ENCODE results near the gene SRSF7.

- TF ChIP-seq POLR2A (IDR thresholded peaks at IDR 0.05), result no peak
- no peak for TF ChIP-seq CTCF (IDR thresholded peaks at IDR 0.05)
- TF ChIP-seq EP300 (IDR thresholded peaks at IDR 0.05), result no peak
- TF ChIP-seq POLR2AphosphoS5 (IDR thresholded peaks at IDR 0.05), result no peak
These were observed 4.1 kb downstream of the SRSF7 start for GRCh38 chr2:38747007-38747424.

All from gastroesophageal sphincter (tissue), 3 donors.